Colonic mucosa (tissue), 4 donors: Measurements from ENCODE around the gene INHBB. TPM values are rescaled to one million over a fixed set of nuclear protein-coding genes. Genes with fewer than 3 reads are reported as not detected.

ENCODE experiments used
- DNase-seq: peaks from one replicate; pipeline ENCODE4 v3.0.0-alpha.2; 2020
- H3K27ac ChIP-seq: fragments of 200-600 bp; one replicate; pipeline ENCODE4 v1.8.0; 2021
- H3K27me3 ChIP-seq: fragments of 200-600 bp; one replicate; pipeline ENCODE4 v1.8.0; 2021
- H3K36me3 ChIP-seq: fragments of 200-600 bp; one replicate; pipeline ENCODE4 v1.8.0; 2021
- H3K4me1 ChIP-seq: fragments of 200-600 bp; one replicate; pipeline ENCODE4 v1.8.0; 2021; ENCODE audit warnings: mild to moderate bottlenecking
- H3K4me3 ChIP-seq: fragments of 200-600 bp; one replicate; pipeline ENCODE4 v1.8.0; 2021
- H3K9ac ChIP-seq, 2 donors: one replicate each; pipeline ENCODE4 v1.7.0; 2013; ENCODE audit warnings: control low read depth in 2 of 2, low read depth in 2 of 2, low read length in 2 of 2
- H3K9me3 ChIP-seq: fragments of 200-600 bp; one replicate; pipeline ENCODE4 v1.8.0; 2021
- CTCF ChIP-seq: fragments of 200-600 bp; IDR thresholded peaks from one replicate; pipeline ENCODE4 v1.8.0; 2022; ENCODE audit warnings: antibody characterized with exemption, mild to moderate bottlenecking
- intact Hi-C: fragments of 100-400 bp; cut with DNase I; formaldehyde crosslinking; loops from one replicate; pipeline ENCODE4 v1.14.1; 2022
- total RNA-seq, 2 donors: library from RNA; stranded (reverse); fragmentation: NEBNext Ultra II Directional in 1 of 2; extraction: Animal tissue kit (Norgen Biotek cat#: 25700) in 1 of 2; gene quantifications; one replicate each; pipeline ENCODE4 v1.2.1, GENCODE V29; 2021
- donor health status: healthy.
- donor health status: DM: no; HTN: no; CAD: no.
- donor health status: DM: no; HTN: no; CAD: no.

The INHBB gene
- total RNA-seq, 2 donors from 2014 or later = 0.30 to 3.1 TPM

- DNase-seq = no peak
- Histone ChIP-seq H3K36me3 (no peaks in the 10 kb centered on the region), H3K27ac (no peak overlapping the region), H3K4me1 (no peaks in the 10 kb centered on the region), H3K9ac (no peak overlapping the region), H3K27me3 (no peaks in the 10 kb centered on the region), H3K9me3 (no peaks in the 10 kb centered on the region), H3K4me3 (no peak overlapping the region)
- no peak for TF ChIP-seq CTCF
- intact Hi-C loops = no loop called here
These were observed 14.8 kb upstream of the INHBB start for GRCh38 chr2:120330946-120331822.

GRCh38 chr2:120331903-120332302, 14.0 kb upstream of the INHBB start:
- no peaks in the 10 kb centered on the region for H3K4me1 ChIP-seq
- DNase-seq = no peak
- H3K9me3 ChIP-seq = no peaks in the 10 kb centered on the region
- no peak overlapping the region for H3K4me3 ChIP-seq
- TF ChIP-seq CTCF = no peak
- intact Hi-C loops = no loop called here
- H3K27me3 ChIP-seq = no peaks in the 10 kb centered on the region
- no peak overlapping the region for H3K9ac ChIP-seq
- no peak overlapping the region for H3K27ac ChIP-seq
- no peaks in the 10 kb centered on the region for H3K36me3 ChIP-seq

GRCh38 chr2:120332384-120332783, 13.6 kb upstream of the INHBB start:
- H3K9ac ChIP-seq = no peak overlapping the region
- H3K36me3 ChIP-seq = no peaks in the 10 kb centered on the region
- H3K9me3 ChIP-seq = no peaks in the 10 kb centered on the region
- intact Hi-C loops = no loop called here
- H3K4me3 ChIP-seq = no peak overlapping the region
- no peak for TF ChIP-seq CTCF
- no peak for DNase-seq
- no peaks in the 10 kb centered on the region for H3K27me3 ChIP-seq
- H3K4me1 ChIP-seq = no peaks in the 10 kb centered on the region
- H3K27ac ChIP-seq = no peak overlapping the region

GRCh38 chr2:120334068-120334467, 11.9 kb upstream of the INHBB start:
- Histone ChIP-seq H3K4me3 (no peak overlapping the region), H3K9me3 (no peaks in the 10 kb centered on the region), H3K27me3 (no peaks in the 10 kb centered on the region), H3K9ac (no peak overlapping the region), H3K36me3 (no peaks in the 10 kb centered on the region), H3K27ac (no peak overlapping the region), H3K4me1 (no peaks in the 10 kb centered on the region)
- TF ChIP-seq CTCF = no peak
- intact Hi-C loops = no loop called here
- DNase-seq = no peak

GRCh38 chr2:120336749-120337148, 9.2 kb upstream of the INHBB start:
- no peak for TF ChIP-seq CTCF
- Histone ChIP-seq H3K9ac (no peak overlapping the region), H3K27me3 (peaks cover 7% of the 10 kb centered on the region), H3K4me3 (no peak overlapping the region), H3K36me3 (no peaks in the 10 kb centered on the region), H3K4me1 (no peaks in the 10 kb centered on the region), H3K9me3 (no peaks in the 10 kb centered on the region), H3K27ac (no peak overlapping the region)
- no peak for DNase-seq
- intact Hi-C loops = no loop called here
